Astrocyte (in vitro differentiated cells and primary cell): ENCODE results near the gene RMND1. TPM values are rescaled to one million over a fixed set of nuclear protein-coding genes. Genes with fewer than 3 reads are reported as not detected.

Experiments
- DNase-seq: peaks from one replicate; pipeline ENCODE4 v3.0.0-alpha.2; 2010; ENCODE audit warnings: low read depth
- FAIRE-seq: peaks from 2 replicates; lab custom pipeline; 2011; peaks lifted over from hg19 to GRCh38; lab: Jason Lieb, UNC
- H2AFZ ChIP-seq: 2 replicates; pipeline ENCODE4 v1.6.0; 2012; ENCODE audit warnings: low read depth, low read length, inconsistent platforms
- H3K27ac ChIP-seq: 2 replicates; pipeline ENCODE4 v1.5.1; 2011; ENCODE audit warnings: low read depth, low read length, inconsistent platforms
- H3K27me3 ChIP-seq: 2 replicates; pipeline ENCODE4 v1.6.0; 2011; ENCODE audit warnings: low read length, inconsistent platforms; ENCODE audit not compliant: insufficient read depth
- H3K36me3 ChIP-seq: 2 replicates; pipeline ENCODE4 v1.5.1; 2011; ENCODE audit warnings: low read length, inconsistent platforms; ENCODE audit not compliant: insufficient read depth
- H3K4me1 ChIP-seq: 2 replicates; pipeline ENCODE4 v1.5.1; 2011; ENCODE audit warnings: low read length, inconsistent platforms; ENCODE audit not compliant: insufficient read depth
- H3K4me2 ChIP-seq: 2 replicates; pipeline ENCODE4 v1.6.0; 2012; ENCODE audit warnings: low read length, inconsistent platforms
- H3K4me3 ChIP-seq: 2 replicates; pipeline ENCODE4 v1.5.1; 2011; ENCODE audit warnings: low read depth, mild to moderate bottlenecking, low read length, inconsistent platforms; ENCODE audit not compliant: insufficient read depth
- H3K79me2 ChIP-seq: 2 replicates; pipeline ENCODE4 v1.6.0; 2012; ENCODE audit warnings: mild to moderate bottlenecking, low read length, inconsistent platforms; ENCODE audit not compliant: insufficient read depth
- H3K9ac ChIP-seq: 2 replicates; pipeline ENCODE4 v1.6.0; 2012; ENCODE audit warnings: mild to moderate bottlenecking, low read length, inconsistent platforms
- H3K9me3 ChIP-seq: 2 replicates; pipeline ENCODE4 v1.5.1; 2012; ENCODE audit warnings: low read depth, mild to moderate bottlenecking, low read length, inconsistent platforms; ENCODE audit not compliant: insufficient read depth
- H4K20me1 ChIP-seq: 2 replicates; pipeline ENCODE4 v1.6.0; 2012; ENCODE audit warnings: low read length, inconsistent platforms; ENCODE audit not compliant: insufficient read depth
- H3K27ac Mint-ChIP-seq: one replicate; pipeline ENCODE4 v1.8.0; 2021; ENCODE audit warnings: mild to moderate bottlenecking, mixed read lengths; ENCODE audit not compliant: unreplicated experiment
- H3K27me3 Mint-ChIP-seq: one replicate; pipeline ENCODE4 v1.8.0; 2021; ENCODE audit warnings: low read depth, mixed read lengths; ENCODE audit not compliant: unreplicated experiment
- H3K36me3 Mint-ChIP-seq: one replicate; pipeline ENCODE4 v1.8.0; 2021; ENCODE audit warnings: low read depth, mixed read lengths; ENCODE audit not compliant: unreplicated experiment
- H3K4me1 Mint-ChIP-seq: one replicate; pipeline ENCODE4 v1.8.0; 2021; ENCODE audit warnings: low read depth, mixed read lengths; ENCODE audit not compliant: unreplicated experiment
- H3K4me3 Mint-ChIP-seq: one replicate; pipeline ENCODE4 v1.8.0; 2021; ENCODE audit warnings: mild to moderate bottlenecking, moderate library complexity, mixed read lengths; ENCODE audit not compliant: unreplicated experiment
- H3K9me3 Mint-ChIP-seq: one replicate; pipeline ENCODE4 v1.8.0; 2021; ENCODE audit warnings: mild to moderate bottlenecking, mixed read lengths; ENCODE audit not compliant: unreplicated experiment
- EZH2 ChIP-seq: IDR thresholded peaks from 2 replicates; pipeline ENCODE4 v1.6.1; 2012; ENCODE audit warnings: mild to moderate bottlenecking, low read length, inconsistent platforms; ENCODE audit not compliant: insufficient read depth
- total RNA-seq: library from RNA; stranded (reverse); gene quantifications from 2 replicates; pipeline ENCODE4 v1.2.1, GENCODE V29; 2021
- TF ChIP-seq, protein P1 (sequence below): IDR thresholded peaks from 2 replicates; pipeline ENCODE4 v1.5.1; 2011; ENCODE audit warnings: low read depth, mild to moderate bottlenecking, inconsistent platforms, low read length, moderate library complexity; ENCODE audit not compliant: insufficient read depth

Gene RMND1
- total RNA-seq, 1 donor from 2014 or later: 25.9 TPM

DNA sequence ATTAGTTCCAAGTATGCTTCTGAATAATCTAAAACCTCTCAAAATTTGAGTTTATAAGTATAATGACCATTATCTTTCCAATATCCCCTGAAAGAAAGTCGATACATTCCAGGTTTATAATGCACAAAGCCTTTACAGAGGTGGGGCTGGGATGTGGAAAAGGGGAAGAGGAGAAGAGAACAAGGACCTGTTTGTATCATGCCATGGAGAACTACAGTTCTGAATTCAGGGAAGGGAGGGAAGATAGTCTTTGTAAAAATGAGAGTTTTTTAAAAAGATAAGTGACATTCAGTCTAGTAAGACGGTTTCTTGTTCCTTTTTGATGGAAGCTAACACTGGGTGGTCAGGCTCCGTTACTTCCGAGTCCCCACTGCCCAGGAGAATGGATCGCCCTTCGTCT, 86.7 kb downstream of the RMND1 start:
- no peak for FAIRE-seq
- H3K27ac Mint-ChIP-seq: no peak overlapping the region

DNA sequence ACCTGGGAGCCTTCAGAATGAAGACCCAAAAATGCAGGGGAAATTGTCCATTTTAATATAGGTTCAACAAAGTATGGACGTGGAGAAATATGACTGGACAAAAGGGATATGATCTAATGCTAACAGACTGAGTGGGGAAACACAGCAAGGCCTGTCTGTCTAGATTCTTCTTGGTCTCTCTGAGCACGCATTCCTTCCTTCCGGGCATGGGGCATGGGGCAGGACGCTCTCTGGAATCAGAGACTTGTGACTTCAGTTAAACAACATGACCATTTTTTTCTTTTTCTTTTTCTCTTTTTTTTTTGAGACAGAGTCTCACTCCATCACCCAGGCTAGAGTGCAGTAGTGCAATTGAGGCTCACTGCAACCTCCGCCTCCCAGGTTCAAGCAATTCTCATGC, 92.4 kb downstream of the RMND1 start:
- H3K4me3 Mint-ChIP-seq: no peak overlapping the region
- Histone ChIP-seq H4K20me1 (no peaks in the 10 kb centered on the region), H3K4me1 (peaks cover 2% of the 10 kb centered on the region), H2AFZ (no peak overlapping the region), H3K27ac (no peak overlapping the region), H3K27me3 (no peaks in the 10 kb centered on the region), H3K9me3 (no peaks in the 10 kb centered on the region), H3K4me3 (no peak overlapping the region), H3K4me2 (no peak overlapping the region), H3K79me2 (peaks cover 5% of the 10 kb centered on the region), H3K9ac (no peak overlapping the region), H3K36me3 (peaks cover 33% of the 10 kb centered on the region)
- H3K4me1 Mint-ChIP-seq: no peaks in the 10 kb centered on the region
- FAIRE-seq (no peak), DNase-seq (no peak)
- peaks cover 5% of the 10 kb centered on the region for H3K36me3 Mint-ChIP-seq
- TF ChIP-seq EZH2: no peak
- TF ChIP-seq, protein P1, sequence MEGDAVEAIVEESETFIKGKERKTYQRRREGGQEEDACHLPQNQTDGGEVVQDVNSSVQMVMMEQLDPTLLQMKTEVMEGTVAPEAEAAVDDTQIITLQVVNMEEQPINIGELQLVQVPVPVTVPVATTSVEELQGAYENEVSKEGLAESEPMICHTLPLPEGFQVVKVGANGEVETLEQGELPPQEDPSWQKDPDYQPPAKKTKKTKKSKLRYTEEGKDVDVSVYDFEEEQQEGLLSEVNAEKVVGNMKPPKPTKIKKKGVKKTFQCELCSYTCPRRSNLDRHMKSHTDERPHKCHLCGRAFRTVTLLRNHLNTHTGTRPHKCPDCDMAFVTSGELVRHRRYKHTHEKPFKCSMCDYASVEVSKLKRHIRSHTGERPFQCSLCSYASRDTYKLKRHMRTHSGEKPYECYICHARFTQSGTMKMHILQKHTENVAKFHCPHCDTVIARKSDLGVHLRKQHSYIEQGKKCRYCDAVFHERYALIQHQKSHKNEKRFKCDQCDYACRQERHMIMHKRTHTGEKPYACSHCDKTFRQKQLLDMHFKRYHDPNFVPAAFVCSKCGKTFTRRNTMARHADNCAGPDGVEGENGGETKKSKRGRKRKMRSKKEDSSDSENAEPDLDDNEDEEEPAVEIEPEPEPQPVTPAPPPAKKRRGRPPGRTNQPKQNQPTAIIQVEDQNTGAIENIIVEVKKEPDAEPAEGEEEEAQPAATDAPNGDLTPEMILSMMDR: no peak
- peaks cover 2% of the 10 kb centered on the region for H3K9me3 Mint-ChIP-seq
- H3K27me3 Mint-ChIP-seq: no peaks in the 10 kb centered on the region
- no peak overlapping the region for H3K27ac Mint-ChIP-seq

More for the DNA sequence above, 86.7 kb downstream of the RMND1 start:
- H3K4me1 Mint-ChIP-seq: no peaks in the 10 kb centered on the region
- Histone ChIP-seq H3K4me3 (no peak overlapping the region), H4K20me1 (no peaks in the 10 kb centered on the region), H3K4me1 (no peaks in the 10 kb centered on the region), H3K4me2 (no peak overlapping the region), H3K9me3 (no peaks in the 10 kb centered on the region), H2AFZ (no peak overlapping the region), H3K27ac (no peak overlapping the region), H3K79me2 (peaks cover 3% of the 10 kb centered on the region), H3K36me3 (peaks cover 17% of the 10 kb centered on the region), H3K27me3 (no peaks in the 10 kb centered on the region), H3K9ac (no peak overlapping the region)
- no peaks in the 10 kb centered on the region for H3K9me3 Mint-ChIP-seq
- H3K27me3 Mint-ChIP-seq: no peaks in the 10 kb centered on the region
- no peak for DNase-seq
- no peak overlapping the region for H3K4me3 Mint-ChIP-seq
- TF ChIP-seq, protein P1: no peak
- no peak for TF ChIP-seq EZH2
- peaks cover 16% of the 10 kb centered on the region for H3K36me3 Mint-ChIP-seq

DNA sequence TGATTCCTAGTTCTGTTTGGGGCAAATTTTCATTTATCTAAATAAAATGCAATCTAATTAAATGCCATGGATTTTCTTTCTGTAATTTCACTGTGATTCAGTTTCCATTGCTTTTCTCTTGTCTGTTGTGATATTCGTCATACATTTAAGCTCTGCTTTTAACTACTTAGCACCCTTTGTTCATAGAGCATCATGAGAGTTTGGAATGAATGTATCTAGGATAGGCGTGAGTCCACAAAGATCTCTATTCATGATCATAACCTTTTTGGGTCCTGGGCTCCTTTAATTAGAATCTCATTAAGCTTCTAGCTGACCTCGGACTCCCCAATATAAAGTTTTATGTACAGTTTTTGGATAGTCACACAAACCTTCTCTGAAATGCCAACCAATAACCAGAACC, 93.5 kb downstream of the RMND1 start:
- Histone ChIP-seq H3K9ac (no peak overlapping the region), H3K36me3 (peaks cover 41% of the 10 kb centered on the region), H3K27ac (no peak overlapping the region), H3K4me1 (peaks cover 2% of the 10 kb centered on the region), H3K4me3 (no peak overlapping the region), H4K20me1 (peaks cover 6% of the 10 kb centered on the region), H3K27me3 (no peaks in the 10 kb centered on the region), H2AFZ (no peak overlapping the region), H3K4me2 (no peak overlapping the region), H3K9me3 (no peaks in the 10 kb centered on the region), H3K79me2 (peaks cover 11% of the 10 kb centered on the region)
- H3K4me1 Mint-ChIP-seq: no peaks in the 10 kb centered on the region
- peaks cover 5% of the 10 kb centered on the region for H3K36me3 Mint-ChIP-seq
- H3K27me3 Mint-ChIP-seq: no peaks in the 10 kb centered on the region
- no peak for DNase-seq
- H3K9me3 Mint-ChIP-seq: peaks cover 2% of the 10 kb centered on the region
- no peak for FAIRE-seq
- no peak overlapping the region for H3K4me3 Mint-ChIP-seq
- H3K27ac Mint-ChIP-seq: no peak overlapping the region
- TF ChIP-seq, protein P1: no peak
- TF ChIP-seq EZH2: no peak
